ENCODE results near the gene SLC24A3.

The SLC24A3 gene

GRCh38 chr20:19274001-19274400 lies 61.6 kb downstream of the SLC24A3 start:
- DNase-seq: no peak

- DNase-seq: no peak
Observed at GRCh38 chr20:19274412-19275015, 62.1 kb downstream of the SLC24A3 start.

GRCh38 chr20:19275038-19275629 lies 62.7 kb downstream of the SLC24A3 start:
- DNase-seq: no peak

GRCh38 chr20:19275630-19276071 lies 63.2 kb downstream of the SLC24A3 start:
- no peak for DNase-seq

GRCh38 chr20:19277381-19277780 lies 64.9 kb downstream of the SLC24A3 start:
- DNase-seq: no peak

GRCh38 chr20:19283490-19284025 lies 71.1 kb downstream of the SLC24A3 start:
- no peak for DNase-seq

GRCh38 chr20:19284400-19285178 lies 72.1 kb downstream of the SLC24A3 start:
- no peak for DNase-seq

GRCh38 chr20:19285436-19285835 lies 73.0 kb downstream of the SLC24A3 start:
- no peak for DNase-seq

GRCh38 chr20:19288061-19288460 lies 75.6 kb downstream of the SLC24A3 start:
- DNase-seq: no peak

- no peak for DNase-seq
Observed at GRCh38 chr20:19288636-19289035, 76.2 kb downstream of the SLC24A3 start.

GRCh38 chr20:19289451-19289850 lies 77.0 kb downstream of the SLC24A3 start:
- no peak for DNase-seq

GRCh38 chr20:19291024-19291817 lies 78.8 kb downstream of the SLC24A3 start:
- DNase-seq: no peak

GRCh38 chr20:19291818-19292132 lies 79.3 kb downstream of the SLC24A3 start:
- DNase-seq: no peak

GRCh38 chr20:19292254-19292653 lies 79.8 kb downstream of the SLC24A3 start:
- no peak for DNase-seq

GRCh38 chr20:19295076-19295475 lies 82.6 kb downstream of the SLC24A3 start:
- no peak for DNase-seq

GRCh38 chr20:19298652-19299051 lies 86.2 kb downstream of the SLC24A3 start:
- DNase-seq: no peak

GRCh38 chr20:19300395-19300794 lies 88.0 kb downstream of the SLC24A3 start:
- DNase-seq: no peak

GRCh38 chr20:19301142-19301541 lies 88.7 kb downstream of the SLC24A3 start:
- DNase-seq: no peak

- DNase-seq: no peak
Observed at GRCh38 chr20:19301843-19302242, 89.4 kb downstream of the SLC24A3 start.

GRCh38 chr20:19302714-19303113 lies 90.3 kb downstream of the SLC24A3 start:
- no peak for DNase-seq

GRCh38 chr20:19304389-19304788 lies 91.9 kb downstream of the SLC24A3 start:
- DNase-seq: no peak

GRCh38 chr20:19304886-19305415 lies 92.5 kb downstream of the SLC24A3 start:
- no peak for DNase-seq

- DNase-seq: no peak
Observed at GRCh38 chr20:19308146-19308545, 95.7 kb downstream of the SLC24A3 start.
